ENCODE data around the gene ABCA4.

The ABCA4 gene

GRCh38 chr1:94048413-94049164, 72.4 kb downstream of the ABCA4 start:
- no peak for DNase-seq

GRCh38 chr1:94047949-94048348, 73.0 kb downstream of the ABCA4 start:
- no peak for DNase-seq

GRCh38 chr1:94045465-94046056, 75.4 kb downstream of the ABCA4 start:
- peak; percentile 23 for DNase-seq

GRCh38 chr1:94044891-94045290, 76.1 kb downstream of the ABCA4 start:
- DNase-seq: no peak

GRCh38 chr1:94044290-94044790, 76.6 kb downstream of the ABCA4 start:
- no peak for DNase-seq

GRCh38 chr1:94043738-94044289, 77.1 kb downstream of the ABCA4 start:
- DNase-seq: no peak

- no peak for DNase-seq
Observed at GRCh38 chr1:94042388-94042787, 78.6 kb downstream of the ABCA4 start.

- DNase-seq: no peak
Observed at GRCh38 chr1:94039871-94040569, 80.9 kb downstream of the ABCA4 start.

GRCh38 chr1:94039514-94039870, 81.5 kb downstream of the ABCA4 start:
- DNase-seq: peak; percentile 57

- no peak for DNase-seq
Observed at GRCh38 chr1:94038511-94038910, 82.4 kb downstream of the ABCA4 start.

- no peak for DNase-seq
Observed at GRCh38 chr1:94037392-94038229, 83.3 kb downstream of the ABCA4 start.

- no peak for DNase-seq
Observed at GRCh38 chr1:94036730-94037129, 84.2 kb downstream of the ABCA4 start.

- no peak for DNase-seq
Observed at GRCh38 chr1:94033849-94034248, 87.1 kb downstream of the ABCA4 start.

- no peak for DNase-seq
Observed at GRCh38 chr1:94032637-94033036, 88.3 kb downstream of the ABCA4 start.

- no peak for DNase-seq
Observed at GRCh38 chr1:94031591-94031990, 89.4 kb downstream of the ABCA4 start.

GRCh38 chr1:94031154-94031553, 89.8 kb downstream of the ABCA4 start:
- no peak for DNase-seq

GRCh38 chr1:94029130-94029993, 91.6 kb downstream of the ABCA4 start:
- no peak for DNase-seq

GRCh38 chr1:94027721-94028515, 93.0 kb downstream of the ABCA4 start:
- no peak for DNase-seq

GRCh38 chr1:94026619-94027380, 94.1 kb downstream of the ABCA4 start:
- DNase-seq: no peak

Measured in stimulated activated CD4-positive, alpha-beta T cell treated with anti-CD3 and anti-CD28 coated beads, Interleukin-4, amount 100 ng/mL, for 24 hours (primary cell).